MM.1S (cell line): ENCODE results near the gene PSME3IP1.

Experiments
- CTCF ChIP-seq: fragments of 300-600 bp; sonication (generic); IDR thresholded peaks from 2 replicates; pipeline ENCODE4 v1.5.1; 2016; ENCODE audit warnings: antibody characterized with exemption, low read length, mixed read lengths
- EZH2phosphoT487 ChIP-seq: fragments of 300-600 bp; sonication (generic); IDR thresholded peaks from 2 replicates; pipeline ENCODE4 v1.6.1; 2018; ENCODE audit warnings: antibody characterized with exemption, low read length

- TF ChIP-seq CTCF, result no peak
- no peak for TF ChIP-seq EZH2phosphoT487
Observed at GRCh38 chr16:57108432-57108831, 77.4 kb downstream of the PSME3IP1 start.
